Ovary (tissue), 3 donors: ENCODE results near the gene ABCC1.

ENCODE experiments used
- EP300 ChIP-seq: sonication (generic); formaldehyde crosslinking; IDR thresholded peaks from one replicate; pipeline ENCODE4 v1.6.1; 2017; ENCODE audit warnings: antibody characterized with exemption
- POLR2A ChIP-seq: fragments of 450-650 bp; IDR thresholded peaks from one replicate; pipeline ENCODE4 v1.6.1; 2017; ENCODE audit warnings: antibody characterized with exemption, mild to moderate bottlenecking, moderate library complexity
- TF ChIP-seq, protein P1 (sequence below), 3 donors: fragments of 450-650 bp in 2 of 3; fragments of 200-600 bp in 1 of 3; IDR thresholded peaks; one replicate each; pipeline versions ENCODE4 v1.5.1 to v1.8.0; 2016 to 2022; ENCODE audit warnings: antibody characterized with exemption in 3 of 3, mild to moderate bottlenecking in 1 of 3
- donor health status: DM: no; HTN: no; CAD: no.

DNA sequence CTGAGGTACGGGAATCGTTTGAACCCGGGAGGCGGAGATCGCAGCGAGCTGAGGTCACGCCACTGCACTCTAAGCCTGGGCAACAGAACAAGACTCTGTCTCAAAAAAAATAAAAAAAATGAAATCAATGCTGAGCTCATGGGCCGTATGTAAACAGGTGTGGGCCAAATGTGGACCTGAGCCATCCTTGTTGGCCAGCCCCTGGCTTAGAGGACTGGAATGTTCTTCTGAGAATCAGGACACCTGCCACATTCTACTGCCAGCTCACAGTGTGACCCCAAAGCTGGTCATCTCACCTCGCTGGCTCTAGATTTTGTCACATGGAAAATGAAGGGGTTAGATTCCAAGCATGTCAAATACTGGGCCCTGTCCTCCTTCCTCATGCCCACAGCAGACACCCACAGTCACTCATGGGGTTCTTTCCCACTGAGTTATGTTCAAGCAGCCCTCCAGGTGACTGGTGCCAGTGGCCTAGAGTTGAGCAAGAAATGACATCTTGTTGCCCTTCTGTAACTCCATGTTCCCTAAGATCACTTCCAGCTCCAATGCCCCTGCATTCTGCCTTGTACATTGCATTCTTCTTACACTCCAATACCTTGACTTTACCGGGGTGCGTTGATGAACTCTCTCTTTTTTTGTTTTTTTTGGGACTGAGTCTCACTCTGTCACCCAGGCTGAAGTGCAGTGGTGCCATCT is 110.6 kb downstream of the ABCC1 start:
- TF ChIP-seq, protein P1, sequence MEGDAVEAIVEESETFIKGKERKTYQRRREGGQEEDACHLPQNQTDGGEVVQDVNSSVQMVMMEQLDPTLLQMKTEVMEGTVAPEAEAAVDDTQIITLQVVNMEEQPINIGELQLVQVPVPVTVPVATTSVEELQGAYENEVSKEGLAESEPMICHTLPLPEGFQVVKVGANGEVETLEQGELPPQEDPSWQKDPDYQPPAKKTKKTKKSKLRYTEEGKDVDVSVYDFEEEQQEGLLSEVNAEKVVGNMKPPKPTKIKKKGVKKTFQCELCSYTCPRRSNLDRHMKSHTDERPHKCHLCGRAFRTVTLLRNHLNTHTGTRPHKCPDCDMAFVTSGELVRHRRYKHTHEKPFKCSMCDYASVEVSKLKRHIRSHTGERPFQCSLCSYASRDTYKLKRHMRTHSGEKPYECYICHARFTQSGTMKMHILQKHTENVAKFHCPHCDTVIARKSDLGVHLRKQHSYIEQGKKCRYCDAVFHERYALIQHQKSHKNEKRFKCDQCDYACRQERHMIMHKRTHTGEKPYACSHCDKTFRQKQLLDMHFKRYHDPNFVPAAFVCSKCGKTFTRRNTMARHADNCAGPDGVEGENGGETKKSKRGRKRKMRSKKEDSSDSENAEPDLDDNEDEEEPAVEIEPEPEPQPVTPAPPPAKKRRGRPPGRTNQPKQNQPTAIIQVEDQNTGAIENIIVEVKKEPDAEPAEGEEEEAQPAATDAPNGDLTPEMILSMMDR (IDR thresholded peaks at IDR 0.05) = no peak
- TF ChIP-seq POLR2A = no peak
- no peak for TF ChIP-seq EP300
